ENCODE data around the gene EXOC3.

EXOC3 gene

GRCh38 chr5:426392-426976 lies 16.5 kb upstream of the EXOC3 start:
- Histone ChIP-seq H3K4me1 (ENCODE audit: insufficient read depth, poor library complexity, severe bottlenecking) (peaks cover 12% of the 10 kb centered on the region), H3K4me3 (ENCODE audit: severe bottlenecking) (no peak overlapping the region), H3K9me3 (ENCODE audit: severe bottlenecking) (no peaks in the 10 kb centered on the region), H3K36me3 (ENCODE audit: low read depth) (no peaks in the 10 kb centered on the region), H3K27me3 (ENCODE audit: insufficient read depth, poor library complexity, severe bottlenecking) (no peaks in the 10 kb centered on the region), H3K27ac (ENCODE audit: poor library complexity, severe bottlenecking) (no peak overlapping the region)
- no peak for DNase-seq (ENCODE audit: low spot score)
- no peak for ATAC-seq (ENCODE audit: low read depth)
- no peak for TF ChIP-seq CTCF (IDR thresholded peaks at IDR 0.05; ENCODE audit: poor library complexity, severe bottlenecking)

GRCh38 chr5:427415-428087 lies 15.4 kb upstream of the EXOC3 start:
- peaks cover 12% of the 10 kb centered on the region for H3K4me1 ChIP-seq (ENCODE audit: insufficient read depth, poor library complexity, severe bottlenecking)
- no peak for DNase-seq (ENCODE audit: low spot score)
- no peak for ATAC-seq (ENCODE audit: low read depth)
- H3K9me3 ChIP-seq (ENCODE audit: severe bottlenecking) = no peaks in the 10 kb centered on the region
- H3K4me3 ChIP-seq (ENCODE audit: severe bottlenecking) = no peak overlapping the region
- H3K27me3 ChIP-seq (ENCODE audit: insufficient read depth, poor library complexity, severe bottlenecking) = no peaks in the 10 kb centered on the region
- TF ChIP-seq CTCF (IDR thresholded peaks at IDR 0.05; ENCODE audit: poor library complexity, severe bottlenecking) = no peak
- no peaks in the 10 kb centered on the region for H3K36me3 ChIP-seq (ENCODE audit: low read depth)
- no peak overlapping the region for H3K27ac ChIP-seq (ENCODE audit: poor library complexity, severe bottlenecking)

- peaks cover 12% of the 10 kb centered on the region for H3K4me1 ChIP-seq (ENCODE audit: insufficient read depth, poor library complexity, severe bottlenecking)
- no peak overlapping the region for H3K4me3 ChIP-seq (ENCODE audit: severe bottlenecking)
- no peak for DNase-seq (ENCODE audit: low spot score)
- H3K27me3 ChIP-seq (ENCODE audit: insufficient read depth, poor library complexity, severe bottlenecking) = no peaks in the 10 kb centered on the region
- H3K9me3 ChIP-seq (ENCODE audit: severe bottlenecking) = no peaks in the 10 kb centered on the region
- H3K36me3 ChIP-seq (ENCODE audit: low read depth) = no peaks in the 10 kb centered on the region
- TF ChIP-seq CTCF (IDR thresholded peaks at IDR 0.05; ENCODE audit: poor library complexity, severe bottlenecking) = no peak
- no peak for ATAC-seq (ENCODE audit: low read depth)
- H3K27ac ChIP-seq (ENCODE audit: poor library complexity, severe bottlenecking) = no peak overlapping the region
Observed at GRCh38 chr5:428219-428618, 14.8 kb upstream of the EXOC3 start.

- Histone ChIP-seq H3K27ac (ENCODE audit: poor library complexity, severe bottlenecking) (no peak overlapping the region), H3K9me3 (ENCODE audit: severe bottlenecking) (no peaks in the 10 kb centered on the region), H3K4me3 (ENCODE audit: severe bottlenecking) (no peak overlapping the region), H3K4me1 (ENCODE audit: insufficient read depth, poor library complexity, severe bottlenecking) (peaks cover 12% of the 10 kb centered on the region), H3K27me3 (ENCODE audit: insufficient read depth, poor library complexity, severe bottlenecking) (no peaks in the 10 kb centered on the region), H3K36me3 (ENCODE audit: low read depth) (no peaks in the 10 kb centered on the region)
- DNase-seq (ENCODE audit: low spot score) (no peak), ATAC-seq (ENCODE audit: low read depth) (no peak)
- no peak for TF ChIP-seq CTCF (IDR thresholded peaks at IDR 0.05; ENCODE audit: poor library complexity, severe bottlenecking)
Observed at GRCh38 chr5:428754-429452, 14.1 kb upstream of the EXOC3 start.
